H4 (cell line): ENCODE data around the gene TRIM40. TPM values are rescaled to one million over a fixed set of nuclear protein-coding genes. Genes with fewer than 3 reads are reported as not detected.
"Not testable (repeated sequence)": the region's sequence is repeated elsewhere in the genome, so short reads cannot be mapped to it uniquely, and the experiment has no call there.

Source experiments
- DNase-seq: peaks from one replicate; pipeline ENCODE4 v3.0.0-alpha.2; 2015; ENCODE audit warnings: low spot score
- total RNA-seq: library from RNA; depleted of rRNA; stranded (reverse); fragments of >200 nt; shearing (Covaris generic); gene quantifications from 2 replicates; pipeline ENCODE4 v1.2.3, GENCODE V29; 2014

Gene TRIM40
- total RNA-seq, 1 experiment from 2014 or later, result not detected

- DNase-seq, result no peak
These were observed 27.4 kb downstream of the TRIM40 start, which contains the start of gene TRIM15 for GRCh38 chr6:30163090-30163917. Gene TRIM15, plus strand, starts transcription at chr6:30163546. Its CDS starts 139 bp downstream, at chr6:30163685.

GRCh38 chr6:30163918-30164654 lies 28.1 kb downstream of the TRIM40 start:
- no peak for DNase-seq

DNA sequence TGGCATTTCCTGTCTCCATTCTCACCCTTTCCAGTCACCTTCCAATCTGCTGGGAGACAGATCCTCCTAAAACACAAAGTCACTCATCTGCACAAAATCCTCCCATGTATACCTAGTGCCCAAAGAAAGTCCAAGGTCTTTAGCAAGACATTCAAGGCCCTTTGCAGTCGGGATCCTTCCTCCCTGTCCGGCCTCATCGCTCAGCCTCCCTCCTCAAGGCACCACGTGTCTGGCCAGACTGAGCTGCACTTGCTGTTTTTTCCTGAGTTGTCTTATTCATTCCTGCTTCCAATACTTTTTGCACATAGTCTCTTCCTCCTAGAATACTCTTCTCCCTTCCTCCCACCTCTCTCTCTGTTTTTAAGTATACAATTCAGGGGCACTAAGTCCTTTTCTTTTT lies 28.8 kb downstream of the TRIM40 start:
- no peak for DNase-seq

DNA sequence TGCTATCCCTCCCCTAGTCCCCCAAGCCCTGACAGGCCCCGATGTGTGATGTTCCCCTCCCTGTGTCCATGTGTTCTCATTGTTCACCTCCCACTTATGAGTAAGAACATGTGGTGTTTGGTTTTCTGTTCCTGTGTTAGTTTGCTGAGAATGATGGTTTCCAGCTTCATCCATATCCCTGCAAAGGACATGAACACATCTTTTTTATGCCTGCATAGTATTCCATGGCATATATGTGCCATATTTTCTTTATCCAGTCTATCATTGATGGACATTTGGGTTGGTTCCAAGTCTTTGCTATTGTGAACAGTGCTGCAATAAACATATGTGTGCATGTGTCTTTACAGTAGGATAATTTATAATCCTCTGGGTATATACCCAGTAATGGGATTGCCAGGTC lies 29.3 kb downstream of the TRIM40 start:
- not testable (repeated sequence) for DNase-seq

DNA sequence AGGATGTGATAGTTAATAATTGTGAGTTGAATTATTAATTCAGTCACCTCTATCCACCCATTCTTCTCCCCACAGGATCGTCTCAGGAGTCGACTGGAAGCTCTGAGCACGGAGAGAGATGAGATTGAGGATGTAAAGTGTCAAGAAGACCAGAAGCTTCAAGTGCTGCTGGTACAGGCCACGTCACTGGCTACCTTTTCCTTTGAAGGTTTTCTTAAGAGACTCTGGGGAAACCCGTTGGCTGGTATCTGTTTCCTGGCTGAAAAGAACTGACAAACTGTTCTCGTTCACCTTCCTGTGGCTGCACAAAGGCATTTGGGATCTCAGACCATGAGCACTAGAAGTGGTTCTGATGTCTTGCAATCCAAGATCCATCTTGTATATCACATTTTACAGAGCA lies 31.2 kb downstream of the TRIM40 start:
- DNase-seq, result no peak

DNA sequence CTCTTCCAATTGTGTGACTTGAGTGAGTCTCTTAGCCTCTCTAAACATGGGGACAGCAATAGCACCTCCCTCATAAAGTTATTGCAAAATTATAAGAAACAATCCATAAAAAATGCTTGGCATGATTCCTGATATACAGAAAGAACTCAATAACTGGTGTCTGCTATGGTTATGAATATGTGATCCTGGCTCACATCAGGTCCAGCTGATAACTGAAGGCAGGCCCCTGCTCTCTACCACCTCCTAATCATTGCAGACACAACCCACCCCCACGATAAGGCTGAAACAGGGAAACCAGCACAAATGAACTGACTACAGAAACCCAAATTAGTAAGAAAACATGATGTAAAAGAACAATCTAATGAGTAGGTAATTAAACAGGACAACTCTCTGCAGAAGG lies 32.8 kb downstream of the TRIM40 start:
- no peak for DNase-seq

DNA sequence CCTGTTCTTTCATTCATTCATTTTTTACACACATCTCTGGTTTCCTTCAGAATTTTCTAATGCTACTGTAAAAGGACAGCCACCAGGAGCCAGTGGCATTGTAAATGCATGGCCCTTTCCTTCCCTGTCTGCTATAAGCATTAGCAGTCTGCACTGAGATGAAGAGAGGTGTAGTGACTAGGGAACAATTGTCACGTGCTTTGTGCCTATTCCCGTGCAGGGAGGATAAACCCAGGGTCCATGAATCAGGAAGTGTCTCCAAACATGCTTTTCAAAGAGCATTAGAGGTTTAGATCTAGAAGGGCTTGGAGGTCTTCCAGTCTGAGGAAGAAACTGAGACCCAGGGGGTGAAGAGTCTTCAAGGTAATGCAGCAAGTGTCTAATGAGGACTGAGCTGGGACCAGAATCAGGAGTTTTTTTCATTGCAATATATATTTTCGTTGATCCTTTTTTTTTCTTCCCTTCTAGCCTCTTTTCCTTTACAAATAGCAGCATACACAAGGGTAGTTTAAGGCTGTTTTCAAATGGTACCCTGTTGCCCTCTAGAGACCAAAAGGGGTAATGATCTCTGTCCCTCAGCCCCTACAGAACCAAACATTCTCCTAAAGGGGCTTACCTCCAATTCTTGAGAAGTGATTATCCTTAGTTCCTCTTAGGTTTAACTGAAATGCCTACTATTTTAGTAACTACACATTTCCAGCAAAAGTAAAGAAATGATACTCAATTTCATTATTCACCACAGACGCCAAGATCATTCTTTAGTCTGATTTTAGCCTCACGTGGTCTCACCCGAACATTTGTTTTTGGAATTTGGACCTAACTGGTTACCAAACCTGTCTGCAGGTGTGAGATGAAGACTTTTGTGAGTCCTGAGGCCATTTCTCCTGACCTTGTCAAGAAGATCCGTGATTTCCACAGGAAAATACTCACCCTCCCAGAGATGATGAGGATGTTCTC lies 34.0 kb downstream of the TRIM40 start:
- peak; percentile 44 for DNase-seq

DNA sequence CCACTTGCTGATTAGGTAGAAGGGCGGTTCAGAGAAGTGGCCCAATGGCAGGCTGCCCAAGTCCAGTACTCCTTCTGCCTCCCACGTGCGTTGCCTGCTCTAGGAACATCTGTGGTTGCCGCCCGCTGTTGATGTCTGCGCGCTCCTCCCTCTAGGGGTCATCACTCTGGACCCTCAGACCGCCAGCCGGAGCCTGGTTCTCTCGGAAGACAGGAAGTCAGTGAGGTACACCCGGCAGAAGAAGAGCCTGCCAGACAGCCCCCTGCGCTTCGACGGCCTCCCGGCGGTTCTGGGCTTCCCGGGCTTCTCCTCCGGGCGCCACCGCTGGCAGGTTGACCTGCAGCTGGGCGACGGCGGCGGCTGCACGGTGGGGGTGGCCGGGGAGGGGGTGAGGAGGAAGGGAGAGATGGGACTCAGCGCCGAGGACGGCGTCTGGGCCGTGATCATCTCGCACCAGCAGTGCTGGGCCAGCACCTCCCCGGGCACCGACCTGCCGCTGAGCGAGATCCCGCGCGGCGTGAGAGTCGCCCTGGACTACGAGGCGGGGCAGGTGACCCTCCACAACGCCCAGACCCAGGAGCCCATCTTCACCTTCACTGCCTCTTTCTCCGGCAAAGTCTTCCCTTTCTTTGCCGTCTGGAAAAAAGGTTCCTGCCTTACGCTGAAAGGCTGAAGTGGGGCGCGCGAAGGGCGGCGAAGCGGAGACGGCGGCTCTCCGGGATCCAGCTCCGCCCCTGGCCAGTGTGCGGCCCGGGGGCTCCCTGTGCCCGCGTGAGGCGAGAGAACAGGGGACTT lies 35.9 kb downstream of the TRIM40 start:
- DNase-seq, result no peak

DNA sequence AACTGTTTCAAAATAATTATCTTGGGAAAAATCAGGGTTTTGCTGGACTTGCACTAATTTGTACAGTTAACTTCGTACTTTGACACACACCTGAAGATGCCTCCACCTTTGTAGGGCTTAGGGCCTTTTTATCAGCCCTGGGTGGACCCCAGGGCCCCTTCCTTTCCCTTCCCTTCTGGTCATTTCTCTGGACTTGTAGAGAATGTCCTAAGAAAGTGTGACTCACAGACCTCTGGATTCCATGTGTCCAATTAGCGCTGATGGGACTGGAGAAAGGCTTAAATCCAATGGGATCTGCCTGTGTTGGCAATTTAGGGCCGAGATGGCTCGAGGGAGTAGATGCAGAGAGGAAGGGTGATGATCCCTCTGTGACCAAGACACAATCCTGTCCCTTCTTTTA lies 36.7 kb downstream of the TRIM40 start:
- DNase-seq, result no peak

DNA sequence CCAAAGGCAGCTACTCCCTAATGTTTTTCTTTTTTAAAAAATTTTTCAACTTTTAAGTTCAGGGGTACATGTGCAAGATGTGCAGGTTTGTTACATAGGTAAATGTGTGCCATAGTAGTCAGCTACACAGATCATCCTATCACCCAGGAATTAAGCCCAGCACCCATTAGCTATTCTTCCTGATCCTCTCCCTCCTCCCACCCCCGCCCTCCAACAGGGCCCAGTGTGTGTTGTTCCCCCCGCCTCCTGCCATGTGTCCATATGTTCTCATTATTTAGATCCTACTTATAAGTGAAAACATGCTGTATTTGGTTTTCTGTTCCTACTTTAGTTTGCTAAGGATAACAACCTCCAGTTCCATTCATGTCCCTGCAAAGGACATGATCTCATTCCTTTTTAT lies 39.8 kb downstream of the TRIM40 start:
- no peak for DNase-seq

DNA sequence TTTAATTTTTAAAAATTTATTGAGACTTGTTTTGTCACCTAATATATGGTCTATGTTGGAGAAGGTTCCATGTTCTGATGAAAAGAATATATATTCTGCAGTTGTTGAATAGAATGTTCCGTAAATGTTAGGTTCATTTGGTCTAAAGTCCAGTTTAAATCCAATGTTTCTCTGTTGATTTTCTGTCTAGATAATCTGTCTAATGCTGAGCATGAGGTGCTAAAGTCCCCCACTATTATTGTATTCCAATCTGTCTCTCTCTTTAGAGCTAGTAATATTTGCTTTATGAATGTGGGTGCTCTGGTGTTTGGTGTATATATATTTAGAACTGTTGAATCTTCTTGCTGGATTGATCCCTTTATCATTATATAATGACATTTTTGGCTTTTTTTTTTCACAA lies 42.9 kb downstream of the TRIM40 start:
- no peak for DNase-seq

DNA sequence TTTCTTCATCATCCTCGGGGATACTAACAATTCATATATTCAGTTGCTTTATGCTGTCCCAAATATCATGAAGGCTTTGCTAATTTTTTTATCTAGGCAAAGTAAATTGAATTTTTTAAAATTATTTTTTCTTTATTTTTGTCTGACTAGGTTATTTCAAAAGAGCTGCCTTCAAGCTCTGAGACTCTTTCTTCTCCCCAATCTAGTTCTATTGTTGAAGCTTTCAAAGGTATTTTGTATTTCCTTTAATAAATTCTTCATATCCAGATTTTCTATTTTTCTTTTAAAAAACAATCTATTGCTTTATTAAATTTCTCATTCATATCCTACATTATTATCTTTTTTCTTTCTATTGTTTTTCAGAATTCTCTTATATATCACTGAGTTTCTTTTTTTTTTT lies 44.2 kb downstream of the TRIM40 start:
- DNase-seq, result no peak

- no peak for DNase-seq
These were observed 48.6 kb downstream of the TRIM40 start for GRCh38 chr6:30184417-30185031.

GRCh38 chr6:30185846-30186484 lies 50.0 kb downstream of the TRIM40 start:
- no peak for DNase-seq

- no peak for DNase-seq
These were observed 52.6 kb downstream of the TRIM40 start for GRCh38 chr6:30188541-30188940.

DNA sequence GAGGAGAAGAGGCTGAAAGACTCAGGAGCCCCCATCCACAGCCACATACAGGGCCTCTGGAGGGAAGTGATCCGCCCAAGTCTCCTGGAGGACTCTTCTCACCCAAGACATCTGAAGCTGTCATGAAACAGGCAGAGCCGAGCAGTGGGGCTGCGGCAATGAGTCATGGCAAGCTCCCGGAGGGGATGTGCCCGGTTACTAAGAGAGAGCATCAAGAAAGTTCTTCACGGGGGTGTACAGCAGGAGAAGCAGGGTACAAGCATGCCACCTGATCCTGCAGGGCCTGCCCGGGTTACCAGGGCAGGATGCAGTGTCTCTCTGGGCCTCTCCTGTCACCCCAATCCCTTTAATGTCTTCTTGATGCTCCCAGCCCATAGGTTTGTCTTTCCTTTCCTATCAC lies 56.1 kb downstream of the TRIM40 start:
- no peak for DNase-seq

DNA sequence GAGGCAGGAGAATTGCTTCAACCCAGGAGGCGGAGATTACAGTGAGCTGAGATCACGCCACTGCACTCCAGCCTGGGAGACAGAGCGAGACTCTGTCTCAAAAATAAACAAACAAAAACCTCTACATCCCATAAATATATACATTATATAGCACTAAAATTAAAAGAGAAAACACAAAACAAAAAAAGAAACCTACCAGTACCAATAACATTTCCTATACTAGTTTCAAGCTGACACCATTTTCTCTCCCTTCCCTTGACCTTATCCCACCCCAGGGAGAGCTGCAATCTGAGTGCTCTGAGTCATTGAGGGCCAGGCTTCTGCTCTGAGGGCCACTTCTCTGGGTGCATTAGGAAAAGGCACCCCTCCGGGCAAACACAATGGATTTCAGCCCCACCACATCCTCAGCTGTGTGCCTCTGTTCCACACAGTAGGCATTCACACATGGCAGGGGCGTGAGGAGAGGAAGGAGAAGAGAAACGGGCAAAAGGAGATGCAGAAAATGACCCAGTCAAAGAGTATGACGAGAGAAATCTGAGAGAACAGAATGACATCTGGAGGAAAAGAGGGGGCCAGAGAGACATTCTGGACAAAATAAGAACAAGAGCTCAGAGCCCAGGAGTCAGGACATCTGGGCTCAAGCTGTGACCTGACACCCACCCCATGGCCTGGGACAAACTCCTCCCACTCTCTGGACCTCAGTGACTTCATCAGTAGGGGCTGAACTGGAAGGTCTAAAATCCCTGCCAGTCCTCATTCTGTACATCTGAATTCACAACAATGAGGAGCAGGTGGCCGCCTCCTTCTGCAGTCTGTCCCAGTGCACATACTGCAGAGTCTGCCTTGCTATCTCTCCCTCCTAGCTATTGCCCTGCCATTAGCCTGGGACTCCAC lies 59.1 kb downstream of the TRIM40 start:
- DNase-seq, result no peak

GRCh38 chr6:30195951-30196350 lies 60.0 kb downstream of the TRIM40 start:
- no peak for DNase-seq

- DNase-seq, result no peak
These were observed 60.4 kb downstream of the TRIM40 start for GRCh38 chr6:30196376-30196775.
